NCI-H526 (cell line): ENCODE data around the gene CHRND.
A peak's percentile ranks its signal among the peaks of the same experiment; 100 is the strongest.

Experiments
- DNase-seq, 2 experiments: peaks; one replicate each; lab custom pipeline; 2025; lab: John Stamatoyannopoulos, UW

Gene CHRND

GRCh38 chr2:232502911-232503808, 22.8 kb upstream of the CHRND start:
- DNase-seq = peak in 1 of 2 experiments; percentile 51

DNA sequence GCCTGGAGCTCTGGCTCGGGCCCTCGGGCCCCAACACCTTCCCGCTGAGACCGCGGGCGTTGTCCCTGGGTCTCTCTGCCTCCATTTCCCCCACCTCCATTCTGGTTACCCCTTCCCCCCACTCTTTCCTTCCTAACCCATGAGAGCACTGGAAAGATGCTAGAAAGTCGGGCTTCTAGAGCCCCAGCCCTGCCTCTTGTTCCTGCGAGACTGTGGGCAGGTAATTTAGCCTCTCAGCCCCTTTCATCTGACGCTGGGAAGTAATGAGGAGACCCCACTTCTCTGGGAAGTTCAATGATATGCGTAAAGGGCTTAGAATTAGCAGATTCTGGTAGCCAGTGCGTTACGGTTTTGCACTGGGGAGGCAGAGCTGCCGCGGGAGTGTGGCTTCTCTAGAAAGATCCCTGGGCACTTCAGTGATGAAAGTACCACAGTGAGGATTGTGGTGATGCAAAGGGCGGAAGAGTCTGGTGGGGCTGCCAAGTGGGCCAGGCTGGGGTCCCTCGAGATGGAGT, 22.1 kb upstream of the CHRND start:
- DNase-seq = no peak

DNA sequence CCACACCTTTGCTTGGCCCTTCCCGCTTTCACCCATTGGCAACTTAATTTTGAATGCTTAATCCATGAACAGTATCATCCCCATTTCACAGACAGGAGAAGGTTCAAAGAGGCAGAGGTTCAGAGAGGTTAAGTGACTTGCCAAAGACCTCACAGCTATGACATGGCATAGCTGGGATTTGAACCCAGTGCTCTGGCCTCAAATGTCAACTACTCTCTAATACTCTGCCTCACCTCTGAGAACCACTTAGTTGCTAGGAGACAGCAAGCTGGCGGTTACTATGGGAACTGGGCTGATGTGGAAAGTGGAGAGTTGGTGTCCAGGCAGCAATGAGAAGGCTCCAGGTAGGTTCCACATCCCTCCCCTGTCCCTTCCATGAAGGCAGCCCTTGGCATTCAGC, 21.5 kb upstream of the CHRND start:
- DNase-seq = peak; percentile 21 to 32

GRCh38 chr2:232505856-232506255, 20.1 kb upstream of the CHRND start:
- no peak for DNase-seq

DNA sequence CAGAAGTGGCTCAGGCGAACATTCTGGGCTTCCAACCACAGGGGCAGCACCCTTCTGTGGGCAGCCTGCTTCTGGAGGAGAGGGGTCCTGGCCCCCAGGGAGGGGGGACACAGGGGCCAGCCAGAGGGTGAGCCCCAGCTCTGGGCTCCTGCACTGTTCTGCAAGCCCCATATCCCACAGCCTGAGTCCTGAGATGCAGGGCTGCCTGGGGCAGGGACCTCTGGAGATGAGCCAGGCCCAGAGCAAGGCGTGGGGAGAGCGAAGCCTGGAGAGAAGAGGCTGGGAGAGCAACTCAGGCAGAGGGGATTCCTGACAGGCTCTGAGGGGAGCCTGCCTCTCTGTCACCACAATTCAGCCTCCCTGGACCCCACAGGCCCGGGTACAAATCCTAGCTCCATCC, 19.3 kb upstream of the CHRND start:
- no peak for DNase-seq

- DNase-seq = no peak
Observed at GRCh38 chr2:232508251-232508650, 17.7 kb upstream of the CHRND start.

DNA sequence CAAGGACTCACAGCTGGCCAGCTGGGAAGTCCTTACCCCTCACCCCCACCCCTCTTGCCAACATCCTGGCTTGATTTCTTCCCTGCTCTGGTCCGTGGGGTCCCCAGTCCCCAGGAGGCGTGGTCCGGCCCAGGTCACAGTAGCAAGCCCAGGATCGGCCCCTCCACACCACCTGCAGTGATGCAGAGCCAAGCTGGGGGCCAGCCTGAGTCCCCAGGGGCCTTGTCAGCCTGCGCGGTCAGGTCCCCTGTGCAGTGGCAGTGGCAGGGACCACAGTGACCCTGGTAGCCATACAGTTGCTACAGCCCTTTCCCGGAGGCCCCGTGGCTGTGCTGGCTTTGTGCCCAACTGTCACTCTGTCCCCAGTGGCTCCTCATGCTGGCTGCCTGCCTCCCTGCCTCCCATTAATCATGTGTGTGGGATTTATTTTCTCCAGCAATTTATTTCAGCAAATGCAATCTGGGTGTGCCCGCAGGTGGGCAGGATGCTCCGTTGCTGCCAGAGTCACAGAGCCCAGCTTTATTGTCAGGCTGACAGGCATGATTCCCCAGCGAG, 14.5 kb upstream of the CHRND start:
- DNase-seq = no peak

DNA sequence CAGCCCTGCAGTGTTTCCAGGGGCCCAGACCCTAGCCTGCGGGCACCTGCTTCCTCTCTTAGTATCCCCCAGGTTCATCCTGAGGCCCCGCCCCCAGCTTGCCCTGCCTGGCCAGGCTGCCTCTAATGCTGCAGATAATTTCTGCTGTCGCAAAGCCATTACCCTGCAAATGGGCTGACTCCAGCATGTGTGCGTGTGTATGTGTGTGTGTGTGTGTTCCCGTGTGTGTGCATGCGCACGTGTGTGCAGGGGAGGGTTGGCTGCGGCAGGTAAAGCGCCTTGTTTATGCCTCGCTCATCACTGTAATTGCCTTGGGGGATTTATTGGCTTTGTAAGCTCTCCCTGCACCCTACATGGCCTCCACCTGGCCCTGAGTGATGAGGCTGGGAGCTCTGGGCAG, 13.4 kb upstream of the CHRND start:
- DNase-seq = peak; percentile 16 to 42

GRCh38 chr2:232513353-232513752, 12.6 kb upstream of the CHRND start:
- DNase-seq = no peak

DNA sequence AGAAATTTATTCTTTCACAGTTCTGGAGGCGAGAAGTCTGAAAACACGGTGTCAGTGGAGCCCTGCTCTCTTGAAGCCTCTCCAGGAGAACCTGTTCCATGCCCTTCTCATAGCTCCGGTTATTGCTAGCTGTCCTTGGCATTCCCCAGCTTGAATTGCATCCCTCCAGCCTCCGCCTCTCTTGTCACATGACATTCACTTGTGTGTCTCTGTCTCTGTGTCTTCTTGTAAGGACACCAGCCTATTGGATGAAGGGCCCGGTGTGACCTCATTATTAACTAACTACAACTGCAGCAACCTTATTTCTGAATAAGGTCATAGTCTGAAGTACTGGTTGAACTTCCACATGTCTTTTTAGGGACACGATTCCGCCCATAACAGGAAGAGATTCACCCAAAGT, 10.3 kb upstream of the CHRND start:
- no peak for DNase-seq

GRCh38 chr2:232516551-232516950, 9.4 kb upstream of the CHRND start:
- no peak for DNase-seq

- DNase-seq = no peak
Observed at GRCh38 chr2:232518844-232519243, 7.1 kb upstream of the CHRND start.

- DNase-seq = no peak
Observed at GRCh38 chr2:232519581-232520438, 6.2 kb upstream of the CHRND start, which contains the start of gene PRSS56. Gene PRSS56 (plus strand): TSS chr2:232520388. CDS start chr2:232520599, 211 bp downstream.

DNA sequence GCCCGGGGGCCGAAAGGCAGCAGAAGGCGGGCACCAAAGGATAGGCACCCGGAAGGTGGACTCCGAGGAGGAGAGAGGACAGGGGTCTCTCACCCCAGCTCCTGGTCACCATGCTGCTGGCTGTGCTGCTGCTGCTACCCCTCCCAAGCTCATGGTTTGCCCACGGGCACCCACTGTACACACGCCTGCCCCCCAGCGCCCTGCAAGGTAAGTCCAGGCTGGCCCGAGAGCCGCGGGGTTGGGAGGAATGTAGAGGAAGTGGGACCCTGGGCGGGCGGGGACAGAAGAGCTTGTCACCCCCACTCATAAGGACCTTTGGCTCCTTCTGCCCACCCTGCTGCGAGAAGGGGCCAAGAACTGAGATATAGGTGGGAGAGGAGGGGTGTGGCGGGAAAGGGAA, 5.5 kb upstream of the CHRND start:
- no peak for DNase-seq

- DNase-seq = no peak
Observed at GRCh38 chr2:232521098-232521497, 4.9 kb upstream of the CHRND start.

- DNase-seq = peak in 1 of 2 experiments; percentile 59
Observed at GRCh38 chr2:232521959-232522622, 3.9 kb upstream of the CHRND start.

GRCh38 chr2:232522623-232523401, 3.1 kb upstream of the CHRND start:
- peak in 1 of 2 experiments; percentile 26 for DNase-seq

GRCh38 chr2:232523402-232523681, 2.6 kb upstream of the CHRND start:
- DNase-seq = peak in 1 of 2 experiments; percentile 44

- DNase-seq = peak; percentile 40 to 82
Observed at GRCh38 chr2:232523682-232524597, 2.0 kb upstream of the CHRND start.

DNA sequence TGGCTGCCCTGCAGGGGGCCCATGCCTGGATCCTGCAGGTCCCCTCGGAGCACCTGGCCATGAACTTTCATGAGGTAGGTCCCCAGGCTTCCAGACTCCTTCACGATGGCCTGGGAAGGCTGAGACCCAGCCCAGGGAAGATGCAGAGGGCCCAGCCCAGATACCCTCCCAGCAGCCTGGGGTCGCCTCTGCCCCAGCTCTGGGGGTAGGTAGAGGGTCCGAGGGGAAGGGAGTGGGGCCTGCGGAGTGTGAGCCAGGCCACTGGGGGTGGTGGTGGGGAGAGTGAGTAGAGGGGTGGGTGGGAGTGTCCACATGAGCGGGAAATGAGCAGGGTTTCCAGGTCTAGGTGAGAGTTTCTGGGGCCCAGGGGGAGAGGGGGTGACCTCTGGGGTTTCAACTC, 1.2 kb upstream of the CHRND start:
- no peak for DNase-seq
